Spleen (tissue), 11 donors: ENCODE results near the gene USP54. TPM values are rescaled to one million over a fixed set of nuclear protein-coding genes. Genes with fewer than 3 reads are reported as not detected.

Source experiments
- DNase-seq: peaks from one replicate; pipeline ENCODE4 v3.0.0-alpha.2; 2020
- H3K27ac ChIP-seq, 8 donors: fragments of 200-600 bp; sonication (generic) in 7 of 8; 1 replicate in 4 of 8; 2 replicates in 4 of 8; pipeline versions ENCODE4 v1.5.0 to v1.8.0; 2016 to 2021; ENCODE audit warnings: inconsistent platforms in 4 of 8, mild to moderate bottlenecking in 4 of 8, moderate library complexity in 1 of 8
- H3K27me3 ChIP-seq, 7 donors: fragments of 200-600 bp; sonication (generic) in 6 of 7; replicated peaks in 1 of 7; 1 replicate in 4 of 7; 2 replicates in 3 of 7; pipeline versions ENCODE4 v1.5.0 to v1.8.0; 2016 to 2021; ENCODE audit warnings: inconsistent platforms in 3 of 7, mild to moderate bottlenecking in 1 of 7
- H3K36me3 ChIP-seq, 6 donors: fragments of 200-600 bp; sonication (generic) in 5 of 6; 1 replicate in 4 of 6; 2 replicates in 2 of 6; pipeline versions ENCODE4 v1.5.0 to v1.8.0; 2016 to 2021; ENCODE audit warnings: inconsistent platforms in 2 of 6
- H3K4me1 ChIP-seq, 6 donors: fragments of 200-600 bp; sonication (generic) in 5 of 6; 1 replicate in 3 of 6; 2 replicates in 3 of 6; pipeline versions ENCODE4 v1.5.0 to v1.8.0; 2016 to 2021; ENCODE audit warnings: inconsistent platforms in 3 of 6
- H3K4me3 ChIP-seq, 8 donors: fragments of 200-600 bp; sonication (generic) in 7 of 8; 1 replicate in 4 of 8; 2 replicates in 4 of 8; pipeline versions ENCODE4 v1.5.0 to v1.8.0; 2016 to 2021; ENCODE audit warnings: inconsistent platforms in 4 of 8, mild to moderate bottlenecking in 4 of 8, moderate library complexity in 2 of 8
- H3K9me3 ChIP-seq, 8 donors: fragments of 200-600 bp; sonication (generic) in 7 of 8; 1 replicate in 4 of 8; 2 replicates in 4 of 8; pipeline versions ENCODE4 v1.5.0 to v1.8.0; 2016 to 2021; ENCODE audit warnings: inconsistent platforms in 4 of 8
- POLR2A ChIP-seq, 3 donors: fragments of 450-650 bp; IDR thresholded peaks; one replicate each; pipeline ENCODE4 v1.5.1; 2017; ENCODE audit warnings: antibody characterized with exemption in 3 of 3, mild to moderate bottlenecking in 1 of 3
- POLR2AphosphoS5 ChIP-seq, 3 donors: sonication (generic); formaldehyde crosslinking; IDR thresholded peaks; one replicate each; pipeline ENCODE4 v1.5.1; 2017; ENCODE audit warnings: antibody characterized with exemption in 3 of 3
- WGBS, 5 donors: extraction: QIAGEN DNeasy Blood & Tissue Kit in 3 of 5; methylation state at CpG; one replicate each; pipeline versions ENCODE4 v1.1.5 to v1.1.7; 2013 to 2018; 5-methylcytosine and 5-hydroxymethylcytosine counted together
- intact Hi-C: fragments of 100-400 bp; cut with DNase I; formaldehyde crosslinking; loops from one replicate; pipeline ENCODE4 v1.15.0; 2023; ENCODE audit warnings: low total_unique reads
- polyA plus RNA-seq, 3 donors: library from polyadenylated mRNA; stranded (reverse); fragments of 200-250 nt; gene quantifications; one replicate each; pipeline ENCODE4 v1.2.1, GENCODE V29; 2013
- total RNA-seq, 7 donors: library from RNA; depleted of rRNA in 3 of 7; stranded (reverse); fragments of >200 nt in 3 of 7; fragmentation: NEBNext Ultra II Directional in 4 of 7; extraction: Animal tissue kit (Norgen Biotek cat#: 25700) in 4 of 7; gene quantifications; one replicate each; pipeline versions ENCODE4 v1.1.0 to v1.2.1, GENCODE V29; 2016 to 2021
- TF ChIP-seq, protein P1 (sequence below), 11 experiments: fragments of 200-600 bp in 7 of 11; fragments of 450-650 bp in 4 of 11; sonication (generic) in 4 of 11; IDR thresholded peaks in 8 of 11; conservative IDR thresholded peaks in 3 of 11; 1 replicate in 7 of 11; 2 replicates in 4 of 11; pipeline versions ENCODE4 v1.4.0 to v1.8.0; 2016 to 2021; ENCODE audit warnings: antibody characterized with exemption in 11 of 11, inconsistent platforms in 4 of 11, mild to moderate bottlenecking in 1 of 11
- donor health status: healthy with polysubstance abuse.
- donor health status: DM: no; HTN: no; CAD: no; lungs with moderate emphysema.
- donor health status: DM: no; HTN: no; CAD: no.
- donor health status: Bipolar disorder and iron deficiency.
- donor health status: healthy.
- donor health status: DM: no; HTN: no; CAD: no.
- donor health status: DM: yes; HTN: yes; CAD: no.

Gene USP54
- total and polyA plus RNA-seq, 10 donors, result 1.1 to 16.8 (median 8.9) TPM

- intact Hi-C loops, result no loop called here
These were observed 131.3 kb downstream of the USP54 start for GRCh38 chr10:73459683-73460314.

DNA sequence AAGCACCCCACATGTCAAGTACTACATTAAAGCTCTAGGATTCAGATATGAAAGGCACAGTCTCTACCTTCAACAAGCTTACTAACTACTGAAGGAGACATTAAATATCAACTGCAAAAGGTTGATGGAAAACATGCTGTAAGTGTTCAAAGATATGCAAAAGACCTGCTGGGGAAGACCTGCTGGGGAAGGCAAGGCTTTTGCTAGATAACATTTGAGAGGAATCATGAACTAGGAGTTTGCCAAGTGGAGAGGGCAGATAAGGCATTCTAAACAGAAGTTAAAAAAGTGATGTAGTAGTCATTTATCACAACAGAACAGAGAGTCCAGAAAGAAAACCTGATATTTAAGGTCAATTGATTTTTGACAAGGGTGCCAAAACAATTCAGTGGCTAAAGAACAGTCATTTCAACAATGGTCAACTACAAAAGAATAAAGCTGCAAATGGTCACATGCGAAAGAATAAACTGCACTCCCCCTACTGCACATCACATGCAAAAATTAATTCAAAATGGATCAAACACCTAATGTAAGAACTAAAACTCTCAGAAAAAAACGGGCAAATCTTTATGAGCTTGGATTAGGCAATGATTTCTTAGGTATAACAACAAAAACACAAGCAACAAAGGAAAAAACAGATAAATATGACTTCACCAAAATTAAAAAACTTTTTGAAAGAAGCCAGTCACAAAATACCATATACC, 134.8 kb downstream of the USP54 start:
- H3K27me3 ChIP-seq, result no peaks in the 10 kb centered on the region
- H3K27ac ChIP-seq, result no peak overlapping the region
- H3K4me3 ChIP-seq, result no peak overlapping the region
- H3K36me3 ChIP-seq, result peaks cover 0 to 93% (median 21%) of the 10 kb centered on the region in 6 donors
- H3K4me1 ChIP-seq, result peaks cover 0 to 3% (median 0%) of the 10 kb centered on the region in 6 donors
- WGBS, 5 donors, result 92 to 98% (median 94%) methylated on average over 2 of the region's 2 CpGs
- TF ChIP-seq POLR2AphosphoS5 (IDR thresholded peaks at IDR 0.05) (no peak), POLR2A (IDR thresholded peaks at IDR 0.05) (no peak)
- TF ChIP-seq, protein P1, sequence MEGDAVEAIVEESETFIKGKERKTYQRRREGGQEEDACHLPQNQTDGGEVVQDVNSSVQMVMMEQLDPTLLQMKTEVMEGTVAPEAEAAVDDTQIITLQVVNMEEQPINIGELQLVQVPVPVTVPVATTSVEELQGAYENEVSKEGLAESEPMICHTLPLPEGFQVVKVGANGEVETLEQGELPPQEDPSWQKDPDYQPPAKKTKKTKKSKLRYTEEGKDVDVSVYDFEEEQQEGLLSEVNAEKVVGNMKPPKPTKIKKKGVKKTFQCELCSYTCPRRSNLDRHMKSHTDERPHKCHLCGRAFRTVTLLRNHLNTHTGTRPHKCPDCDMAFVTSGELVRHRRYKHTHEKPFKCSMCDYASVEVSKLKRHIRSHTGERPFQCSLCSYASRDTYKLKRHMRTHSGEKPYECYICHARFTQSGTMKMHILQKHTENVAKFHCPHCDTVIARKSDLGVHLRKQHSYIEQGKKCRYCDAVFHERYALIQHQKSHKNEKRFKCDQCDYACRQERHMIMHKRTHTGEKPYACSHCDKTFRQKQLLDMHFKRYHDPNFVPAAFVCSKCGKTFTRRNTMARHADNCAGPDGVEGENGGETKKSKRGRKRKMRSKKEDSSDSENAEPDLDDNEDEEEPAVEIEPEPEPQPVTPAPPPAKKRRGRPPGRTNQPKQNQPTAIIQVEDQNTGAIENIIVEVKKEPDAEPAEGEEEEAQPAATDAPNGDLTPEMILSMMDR (IDR thresholded peaks at IDR 0.05 in 8 of 11, conservative IDR thresholded peaks at IDR 0.05 in 3 of 11), result no peak
- H3K9me3 ChIP-seq, result no peaks in the 10 kb centered on the region
- DNase-seq, result no peak
- intact Hi-C loops, result no loop called here

More at GRCh38 chr10:73459683-73460314, 131.3 kb downstream of the USP54 start:
- no peak overlapping the region for H3K27ac ChIP-seq
- DNase-seq, result no peak
- no peak overlapping the region for H3K4me3 ChIP-seq
- no peak for TF ChIP-seq POLR2AphosphoS5 (IDR thresholded peaks at IDR 0.05)
- TF ChIP-seq, protein P1 (IDR thresholded peaks at IDR 0.05 in 8 of 11, conservative IDR thresholded peaks at IDR 0.05 in 3 of 11), result no peak
- TF ChIP-seq POLR2A (IDR thresholded peaks at IDR 0.05), result no peak
- WGBS, 5 donors, result 74 to 87% (median 81%) methylated on average over 6 of the region's 6 CpGs
- no peaks in the 10 kb centered on the region for H3K9me3 ChIP-seq
- no peaks in the 10 kb centered on the region for H3K27me3 ChIP-seq
- H3K4me1 ChIP-seq, result peaks cover 0 to 3% (median 0%) of the 10 kb centered on the region in 6 donors
- H3K36me3 ChIP-seq, result peaks cover 0 to 92% (median 10%) of the 10 kb centered on the region in 6 donors

DNA sequence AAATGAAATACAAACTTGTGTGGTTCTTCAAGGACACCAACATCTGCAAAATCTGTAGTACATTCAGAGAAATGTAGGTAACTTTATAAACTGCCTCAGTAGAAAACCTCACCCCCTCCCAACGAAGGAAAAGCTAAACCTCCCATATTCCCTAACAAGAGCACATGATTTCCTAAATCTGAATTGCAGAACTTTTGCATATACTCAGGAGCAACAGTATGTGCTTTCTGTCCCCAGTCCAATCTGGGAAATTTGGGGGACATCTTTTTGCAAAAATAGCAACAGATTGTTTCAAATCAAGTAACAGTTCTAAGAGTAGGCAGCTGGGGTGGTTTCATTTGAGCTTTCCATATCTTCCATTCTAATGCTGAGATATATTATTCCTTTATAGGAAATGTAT, 142.0 kb downstream of the USP54 start:
- H3K27ac ChIP-seq, result no peak overlapping the region
- no peaks in the 10 kb centered on the region for H3K27me3 ChIP-seq
- no peak overlapping the region for H3K4me3 ChIP-seq
- WGBS, 5 donors, result 84 to 93% (median 88%) methylated on average over 1 of the region's 1 CpG
- no peaks in the 10 kb centered on the region for H3K9me3 ChIP-seq
- H3K4me1 ChIP-seq, result no peaks in the 10 kb centered on the region
- intact Hi-C loops, result no loop called here
- no peak for DNase-seq
- H3K36me3 ChIP-seq, result peaks cover 0 to 81% (median 38%) of the 10 kb centered on the region in 6 donors
- TF ChIP-seq POLR2AphosphoS5 (IDR thresholded peaks at IDR 0.05), result no peak
- no peak for TF ChIP-seq POLR2A (IDR thresholded peaks at IDR 0.05)
- TF ChIP-seq, protein P1 (IDR thresholded peaks at IDR 0.05 in 8 of 11, conservative IDR thresholded peaks at IDR 0.05 in 3 of 11), result no peak

DNA sequence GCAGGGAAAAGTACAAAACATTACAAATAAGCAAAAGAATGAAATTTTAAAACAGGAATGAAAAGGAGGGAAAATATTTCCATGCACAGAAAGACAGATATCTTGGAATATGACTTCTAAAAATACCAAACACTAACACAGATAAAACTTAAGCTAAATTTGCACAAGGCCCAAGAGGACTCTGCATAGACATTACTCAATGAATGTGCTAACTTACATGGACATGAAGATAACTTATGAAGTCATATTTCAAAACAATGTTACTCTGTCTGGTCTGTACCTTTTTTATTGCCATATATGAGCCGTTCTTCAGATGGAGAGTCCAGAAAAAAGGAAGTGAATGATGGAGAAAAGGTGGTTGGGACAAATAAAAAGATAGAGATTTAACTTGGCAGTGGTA, 142.8 kb downstream of the USP54 start:
- TF ChIP-seq, protein P1 (IDR thresholded peaks at IDR 0.05 in 8 of 11, conservative IDR thresholded peaks at IDR 0.05 in 3 of 11), result no peak

More for the DNA sequence above, 142.8 kb downstream of the USP54 start:
- WGBS, 5 donors, result 70 to 91% (median 76%) methylated on average over 1 of the region's 1 CpG
- Histone ChIP-seq H3K9me3 (no peaks in the 10 kb centered on the region), H3K27me3 (no peaks in the 10 kb centered on the region), H3K4me1 (no peaks in the 10 kb centered on the region), H3K36me3 (peaks cover 0 to 81% (median 38%) of the 10 kb centered on the region in 6 donors), H3K27ac (no peak overlapping the region), H3K4me3 (no peak overlapping the region)
- intact Hi-C loops, result no loop called here
- DNase-seq, result no peak
